ENCODE data around the gene SLC39A2. TPM values are rescaled to one million over a fixed set of nuclear protein-coding genes. Genes with fewer than 3 reads are reported as not detected.

SLC39A2 gene, protein sequence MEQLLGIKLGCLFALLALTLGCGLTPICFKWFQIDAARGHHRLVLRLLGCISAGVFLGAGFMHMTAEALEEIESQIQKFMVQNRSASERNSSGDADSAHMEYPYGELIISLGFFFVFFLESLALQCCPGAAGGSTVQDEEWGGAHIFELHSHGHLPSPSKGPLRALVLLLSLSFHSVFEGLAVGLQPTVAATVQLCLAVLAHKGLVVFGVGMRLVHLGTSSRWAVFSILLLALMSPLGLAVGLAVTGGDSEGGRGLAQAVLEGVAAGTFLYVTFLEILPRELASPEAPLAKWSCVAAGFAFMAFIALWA
- 0.25 TPM in 1 of 2 replicates, not detected in the other for total RNA-seq

DNA sequence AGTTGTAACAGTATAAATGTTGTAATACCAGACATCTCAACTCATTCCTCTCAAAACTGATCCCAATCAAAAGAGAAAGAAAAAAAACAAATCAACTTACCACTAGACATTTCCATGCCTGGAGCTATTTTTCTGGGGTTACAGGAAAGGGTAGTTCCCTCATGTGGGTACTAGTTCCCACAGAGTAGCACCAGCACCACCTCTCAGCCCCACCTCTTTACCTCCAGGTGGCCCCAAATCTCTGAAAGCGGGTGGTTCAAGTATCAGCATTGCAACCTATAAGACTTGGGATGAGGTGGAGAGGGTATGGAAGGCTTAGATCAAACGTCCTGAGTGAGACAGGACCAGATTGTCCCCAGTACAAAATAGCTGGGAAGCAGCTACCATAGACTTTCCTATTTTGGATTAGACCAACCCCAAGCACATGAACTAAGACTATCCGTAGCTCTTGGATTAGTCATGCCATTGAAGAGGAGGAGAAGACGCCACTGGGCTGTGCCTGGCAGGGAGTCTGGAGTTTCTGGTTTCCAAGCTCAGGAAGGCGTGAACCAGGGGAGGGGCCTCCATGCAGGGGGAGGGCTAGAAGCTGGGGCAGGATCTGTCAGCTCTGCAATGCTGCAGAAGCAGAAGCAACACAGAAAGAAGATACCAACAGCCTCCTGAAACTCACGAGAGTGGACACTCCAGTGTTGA, at the start of gene SLC39A2:
SLC39A2 (plus strand) TSS at position 620 of the 693 bp plus-strand sequence. CDS start 154 bp downstream, outside the sequence.

DNA sequence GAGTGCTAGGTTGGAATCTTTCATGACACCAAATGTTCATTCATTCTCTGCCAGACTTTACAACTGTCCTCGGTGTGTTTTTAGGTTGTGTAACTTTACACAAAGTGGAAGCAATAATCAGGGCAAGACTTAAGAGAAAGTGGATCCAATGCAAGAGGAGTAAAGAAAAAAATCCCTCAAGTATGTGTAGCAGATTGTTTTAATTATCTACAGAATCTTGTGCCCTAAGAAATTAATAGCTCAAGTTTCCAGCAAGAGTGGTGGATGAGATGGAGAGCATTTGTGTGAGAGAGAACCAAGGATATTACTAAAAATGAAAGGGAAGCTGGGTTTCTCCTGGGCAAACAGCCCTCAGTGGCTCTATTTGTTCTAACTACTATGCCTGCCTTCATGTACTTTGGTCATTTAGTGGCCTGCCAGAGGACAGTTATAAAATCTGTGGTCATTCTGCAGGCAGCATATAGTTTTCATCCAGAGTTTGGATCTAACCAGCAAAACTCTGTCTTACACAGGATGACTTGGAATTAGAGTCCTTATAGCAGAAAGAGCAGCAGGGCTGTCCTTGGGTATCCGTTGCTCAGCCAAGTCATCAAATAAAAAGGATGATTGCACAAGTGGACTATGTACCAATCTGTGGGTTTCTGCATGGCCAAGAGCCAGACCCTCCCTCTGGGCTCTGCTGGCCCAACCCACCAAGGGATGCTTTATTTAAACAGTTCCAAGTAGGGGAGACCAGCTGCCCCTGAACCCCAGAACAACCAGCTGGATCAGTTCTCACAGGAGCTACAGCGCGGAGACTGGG, 44.2 kb upstream of the SLC39A2 start, which contains the start of gene RNASE2:
RNASE2 (plus strand) TSS at position 752 of the 802 bp plus-strand sequence. CDS start 285 bp downstream, outside the sequence.

DNA sequence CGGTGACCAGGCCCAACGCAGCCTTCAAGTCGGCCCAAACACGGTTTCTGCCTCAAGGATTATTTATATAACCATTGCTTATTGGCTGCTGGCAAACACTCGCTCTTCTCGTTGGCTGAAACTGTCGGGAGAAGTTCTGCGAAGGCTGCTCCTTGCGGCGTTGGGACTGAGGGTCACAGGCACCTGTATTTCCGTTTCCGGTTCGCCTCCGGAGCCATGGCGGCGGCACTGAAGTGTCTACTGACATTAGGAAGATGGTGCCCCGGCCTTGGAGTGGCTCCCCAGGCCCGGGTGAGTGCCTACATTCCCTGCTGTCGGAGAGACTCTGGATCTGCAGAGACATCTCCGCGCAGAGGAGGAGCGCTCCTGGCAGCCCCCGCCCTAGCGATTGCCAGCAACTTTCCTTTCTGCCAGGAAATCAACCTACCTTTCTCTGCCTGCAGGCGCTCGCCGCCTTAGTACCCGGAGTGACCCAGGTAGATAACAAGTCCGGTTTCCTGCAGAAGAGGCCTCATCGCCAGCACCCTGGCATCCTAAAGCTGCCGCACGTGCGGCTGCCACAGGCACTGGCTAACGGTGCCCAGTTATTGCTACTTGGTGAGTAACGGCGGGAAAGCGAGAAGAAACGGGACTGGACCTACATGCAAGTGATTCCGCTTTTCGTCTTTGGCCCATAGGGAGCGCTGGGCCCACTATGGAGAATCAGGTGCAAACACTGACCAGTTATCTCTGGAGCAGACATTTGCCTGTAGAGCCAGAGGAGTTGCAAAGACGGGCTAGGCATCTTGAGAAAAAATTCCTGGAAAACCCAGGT, 9.1 kb upstream of the SLC39A2 start, which contains the start of gene METTL17:
METTL17 (plus strand) TSS at position 194 of the 814 bp plus-strand sequence; CDS start at position 217, 23 bp downstream.

DNA sequence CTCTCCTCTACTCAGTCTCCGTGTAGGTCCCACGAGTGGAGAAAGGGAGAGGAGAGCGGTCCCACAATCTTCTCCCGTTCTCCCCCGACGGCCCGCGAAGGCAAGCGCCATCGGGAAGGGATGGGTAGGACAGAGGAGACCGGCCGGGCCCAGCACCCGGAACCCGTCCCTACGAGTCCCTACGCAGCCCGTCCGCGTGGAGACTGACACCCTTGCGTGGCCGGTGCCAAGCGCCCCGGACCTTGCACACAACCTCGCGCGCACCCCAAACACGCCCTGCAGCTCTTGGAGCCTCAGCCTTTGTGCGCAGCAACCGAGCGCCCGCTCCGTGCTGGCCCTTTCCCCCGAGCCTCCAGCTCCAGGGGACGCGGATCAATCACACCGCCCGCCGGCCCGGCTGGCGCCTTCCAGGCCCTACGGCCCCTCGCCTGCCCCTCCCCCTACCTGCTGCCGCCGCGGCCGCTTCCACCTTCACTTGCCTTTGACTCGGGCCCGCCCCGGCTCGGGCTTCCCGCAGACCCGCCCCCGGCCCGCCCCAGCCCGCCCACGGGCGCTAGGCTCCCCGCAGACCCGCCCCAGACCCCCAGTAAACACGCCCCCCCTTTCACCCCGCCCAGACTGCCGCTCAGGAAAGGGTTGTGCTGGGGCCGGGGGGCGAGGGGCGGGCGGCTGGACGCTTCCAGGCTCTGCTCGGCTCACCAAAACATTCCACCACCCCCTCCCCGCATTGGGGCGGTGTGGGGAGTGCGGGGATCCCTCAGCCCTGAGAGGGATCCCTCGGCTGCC, 25.7 kb downstream of the SLC39A2 start, which contains the start of gene NDRG2:
NDRG2 (minus strand) TSS at position 477 of the 786 bp plus-strand sequence. CDS start 1,746 bp downstream, outside the sequence.

DNA sequence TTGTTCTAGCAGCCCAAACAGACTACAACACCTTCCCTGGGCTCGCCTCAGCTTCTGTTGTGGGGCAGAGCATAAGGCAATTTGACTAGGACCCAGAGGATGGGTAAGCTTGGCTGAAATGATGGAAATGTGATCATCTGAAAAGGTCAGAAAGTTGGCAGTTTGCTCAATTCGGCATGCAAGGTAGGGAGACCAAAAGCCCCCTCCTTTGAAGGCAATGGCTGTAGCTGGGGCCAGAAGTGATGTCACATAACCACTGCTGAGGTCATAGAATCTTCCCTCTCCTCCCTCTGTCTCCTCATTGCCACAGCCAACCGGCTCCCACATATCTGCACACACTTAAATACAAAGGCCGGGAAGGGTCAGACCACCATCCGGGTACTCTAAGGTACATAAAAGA, 30.8 kb downstream of the SLC39A2 start, which contains the start of gene TPPP2:
TPPP2 (plus strand) TSS at position 301 of the 400 bp plus-strand sequence. CDS start 365 bp downstream, outside the sequence.

DNA sequence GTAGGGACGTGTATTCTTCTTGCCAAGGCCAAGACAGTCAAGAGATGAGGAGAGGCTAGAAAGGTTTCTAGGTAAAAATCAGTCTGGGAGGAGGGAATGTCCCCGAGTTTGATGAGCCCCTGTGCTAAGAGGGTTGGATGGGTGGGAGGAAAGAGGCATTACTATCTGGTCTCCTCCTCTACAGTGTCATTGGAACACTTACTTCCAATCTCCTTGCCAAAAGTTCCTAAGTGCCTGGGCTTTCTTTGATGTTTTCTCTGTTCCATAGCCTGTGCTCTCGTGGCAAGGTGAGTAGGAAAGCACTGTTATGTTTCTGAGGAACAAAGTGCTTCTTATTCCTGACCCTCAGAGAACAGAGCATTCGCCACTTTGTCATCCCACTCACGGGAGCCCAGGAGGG, 35.6 kb downstream of the SLC39A2 start, which contains the start of gene RNASE13:
RNASE13 (minus strand) TSS at position 101 of the 400 bp plus-strand sequence. CDS start 519 bp downstream, outside the sequence.

DNA sequence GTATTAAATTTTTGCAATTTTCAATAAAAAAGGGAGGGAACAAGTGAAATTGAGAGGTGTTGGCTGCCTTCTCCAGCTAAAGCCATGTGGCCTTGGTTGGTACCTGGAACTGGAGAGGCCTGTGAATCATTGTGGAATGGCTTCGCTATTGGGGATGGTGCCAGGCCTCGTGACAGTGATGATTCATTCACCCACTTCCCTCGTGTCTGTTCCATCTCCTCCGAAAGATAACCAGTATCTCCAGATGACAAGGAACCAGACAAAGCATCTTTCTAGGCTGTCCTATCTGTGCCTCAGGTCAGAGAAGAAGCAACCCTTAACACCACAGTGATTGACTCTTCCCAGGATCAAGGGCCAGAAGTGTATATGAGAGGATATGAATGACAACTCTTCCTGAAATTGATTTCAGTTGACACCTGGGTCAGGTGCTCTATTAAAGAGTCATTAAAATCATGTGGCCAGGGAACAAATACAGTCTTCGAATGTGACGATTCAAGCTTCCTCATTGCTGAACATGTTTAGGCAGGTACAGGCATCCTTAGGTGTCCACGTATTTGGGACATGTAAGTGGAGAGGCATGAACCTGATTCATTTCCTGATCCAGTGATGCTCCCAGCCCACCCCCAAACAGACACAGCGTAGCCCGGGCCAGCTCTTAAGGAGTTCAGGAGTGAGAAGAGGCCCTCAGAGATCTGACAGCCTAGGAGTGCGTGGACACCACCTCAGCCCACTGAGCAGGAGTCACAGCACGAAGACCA, 42.8 kb downstream of the SLC39A2 start, which contains the start of gene RNASE7:
RNASE7 (plus strand) TSS at position 687 of the 758 bp plus-strand sequence. CDS start 631 bp downstream, outside the sequence.

Other genes with a start within 250 kb of the SLC39A2 start
- gene EDDM3B, start 230.9 kb upstream of the SLC39A2 start, total RNA-seq: not detected in 2 replicates
- gene RNASE6, start 218.0 kb upstream of the SLC39A2 start, total RNA-seq: not detected in 2 replicates
- gene RNASE1, start 196.4 kb upstream of the SLC39A2 start, total RNA-seq: 1.7 and 3.6 TPM in 2 replicates
- not detected in 2 replicates for gene RNASE3, start 107.9 kb upstream of the SLC39A2 start, total RNA-seq
- not detected in 2 replicates for gene RNASE2, start 43.8 kb upstream of the SLC39A2 start, total RNA-seq
- 45.9 and 46.5 TPM in 2 replicates for gene METTL17, start 9.3 kb upstream of the SLC39A2 start, total RNA-seq
- 54.0 and 70.0 TPM in 2 replicates for gene NDRG2, start 25.8 kb downstream of the SLC39A2 start, total RNA-seq
- gene TPPP2, start 30.9 kb downstream of the SLC39A2 start, total RNA-seq: not detected in 2 replicates
- not detected in 2 replicates for gene RNASE13, start 35.5 kb downstream of the SLC39A2 start, total RNA-seq
- not detected in 2 replicates for gene RNASE7, start 43.1 kb downstream of the SLC39A2 start, total RNA-seq
- not detected in 2 replicates for gene RNASE8, start 58.5 kb downstream of the SLC39A2 start, total RNA-seq
- 53.6 and 64.6 TPM in 2 replicates for gene ARHGEF40, start 71.0 kb downstream of the SLC39A2 start, total RNA-seq
- 17.3 and 20.2 TPM in 2 replicates for gene ZNF219, start 99.4 kb downstream of the SLC39A2 start, total RNA-seq
- gene TMEM253, start 101.8 kb downstream of the SLC39A2 start, total RNA-seq: not detected in 2 replicates
- not detected in 2 replicates for gene OR5AU1, start 156.8 kb downstream of the SLC39A2 start, total RNA-seq

Measured in cardiac ventricle fibroblast (primary cell).